GM12874 (cell line): ENCODE measurements around the gene TTC13.

Experiments used
- TF ChIP-seq, protein P1 (sequence below): IDR thresholded peaks from 2 replicates; pipeline ENCODE4 v1.5.1; 2011; ENCODE audit warnings: low read depth, mild to moderate bottlenecking, control low read depth, low read length, moderate library complexity; ENCODE audit not compliant: insufficient read depth

TTC13 gene

DNA sequence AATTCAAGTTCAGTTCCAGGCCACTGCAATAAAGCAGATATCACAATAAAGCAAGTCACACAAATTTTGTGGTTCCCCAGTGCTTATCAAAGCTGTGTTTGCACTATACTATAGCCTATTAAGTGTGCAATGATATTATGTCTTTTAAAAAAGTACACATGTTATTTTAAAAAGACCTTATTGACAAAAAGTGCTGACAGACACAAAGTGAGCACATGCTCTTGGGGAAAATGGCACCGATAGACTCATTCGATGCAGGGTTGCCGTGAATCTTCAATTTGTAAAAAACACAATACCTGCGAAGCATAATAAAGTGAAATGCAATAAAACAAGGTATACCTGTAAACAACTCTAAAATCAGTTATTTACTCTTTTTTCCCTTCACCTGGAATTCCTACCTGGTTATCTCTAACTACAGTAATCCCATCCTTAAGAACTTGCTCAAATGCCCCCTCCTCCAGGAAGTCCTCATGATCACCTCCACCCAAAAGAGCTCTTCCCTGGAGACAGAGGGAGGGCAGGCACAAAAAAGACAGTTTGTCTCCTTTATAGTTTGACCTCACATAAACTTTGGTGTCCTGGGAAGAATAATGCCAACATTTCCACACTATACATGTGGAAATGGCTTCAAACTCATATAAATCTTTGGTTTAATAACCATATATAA, 100.6 kb downstream of the TTC13 start:
- TF ChIP-seq, protein P1, sequence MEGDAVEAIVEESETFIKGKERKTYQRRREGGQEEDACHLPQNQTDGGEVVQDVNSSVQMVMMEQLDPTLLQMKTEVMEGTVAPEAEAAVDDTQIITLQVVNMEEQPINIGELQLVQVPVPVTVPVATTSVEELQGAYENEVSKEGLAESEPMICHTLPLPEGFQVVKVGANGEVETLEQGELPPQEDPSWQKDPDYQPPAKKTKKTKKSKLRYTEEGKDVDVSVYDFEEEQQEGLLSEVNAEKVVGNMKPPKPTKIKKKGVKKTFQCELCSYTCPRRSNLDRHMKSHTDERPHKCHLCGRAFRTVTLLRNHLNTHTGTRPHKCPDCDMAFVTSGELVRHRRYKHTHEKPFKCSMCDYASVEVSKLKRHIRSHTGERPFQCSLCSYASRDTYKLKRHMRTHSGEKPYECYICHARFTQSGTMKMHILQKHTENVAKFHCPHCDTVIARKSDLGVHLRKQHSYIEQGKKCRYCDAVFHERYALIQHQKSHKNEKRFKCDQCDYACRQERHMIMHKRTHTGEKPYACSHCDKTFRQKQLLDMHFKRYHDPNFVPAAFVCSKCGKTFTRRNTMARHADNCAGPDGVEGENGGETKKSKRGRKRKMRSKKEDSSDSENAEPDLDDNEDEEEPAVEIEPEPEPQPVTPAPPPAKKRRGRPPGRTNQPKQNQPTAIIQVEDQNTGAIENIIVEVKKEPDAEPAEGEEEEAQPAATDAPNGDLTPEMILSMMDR, result no peak

DNA sequence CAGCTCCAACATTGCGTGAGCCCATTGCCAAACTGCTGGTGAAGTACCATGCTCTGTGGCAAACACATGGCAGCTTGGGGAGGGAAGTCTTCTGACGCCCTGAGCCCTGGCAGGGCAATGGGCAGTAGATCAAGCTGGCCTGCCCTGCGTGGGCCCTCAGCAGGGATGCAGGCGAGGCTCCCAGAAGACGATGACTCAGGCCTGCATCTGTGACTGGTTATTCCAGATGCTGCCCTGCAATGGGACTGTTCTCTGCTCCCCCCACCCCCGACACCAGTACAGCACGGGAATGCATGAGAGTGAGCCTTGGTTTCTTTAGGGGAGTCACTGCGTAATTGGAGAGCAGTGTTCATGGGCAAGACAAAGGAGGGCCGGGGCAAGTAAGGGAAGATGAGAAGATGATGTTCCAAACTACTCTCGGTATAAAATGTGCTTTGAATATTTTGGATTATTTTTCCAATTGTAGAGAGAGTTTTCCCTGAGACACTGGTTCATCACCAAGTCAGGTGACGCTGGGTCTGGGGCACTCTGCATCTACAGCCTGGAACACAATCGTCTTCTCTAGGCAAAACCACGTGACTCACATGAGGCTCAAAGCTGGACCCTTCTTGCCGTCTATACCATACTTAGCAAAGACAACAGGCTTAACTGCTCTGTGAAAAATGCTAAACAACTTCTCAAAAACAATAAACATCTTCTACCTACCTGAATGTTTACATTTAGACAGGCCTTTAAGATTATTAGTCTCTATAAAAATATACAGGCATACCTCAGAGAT, 101.3 kb downstream of the TTC13 start:
- TF ChIP-seq, protein P1, result no peak

DNA sequence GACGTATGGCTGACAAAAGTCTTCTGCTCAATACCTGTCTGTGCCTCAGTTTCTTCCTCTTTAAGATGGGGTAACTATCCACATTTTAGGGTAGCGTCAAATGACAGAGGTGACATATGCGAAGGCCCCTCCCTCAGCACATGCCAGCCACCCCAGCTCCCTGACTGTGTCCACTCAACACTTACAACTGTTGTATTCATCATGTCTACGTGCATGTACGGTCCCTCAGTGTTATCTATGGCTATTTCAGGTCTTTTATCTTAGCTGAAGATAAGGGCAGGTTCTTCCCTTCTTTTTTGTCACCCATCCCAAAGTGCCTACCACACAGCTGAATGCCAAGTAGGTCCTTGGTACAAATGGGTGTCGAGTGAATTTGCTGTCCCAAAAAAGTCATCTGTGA, 102.0 kb downstream of the TTC13 start:
- TF ChIP-seq, protein P1, result no peak

DNA sequence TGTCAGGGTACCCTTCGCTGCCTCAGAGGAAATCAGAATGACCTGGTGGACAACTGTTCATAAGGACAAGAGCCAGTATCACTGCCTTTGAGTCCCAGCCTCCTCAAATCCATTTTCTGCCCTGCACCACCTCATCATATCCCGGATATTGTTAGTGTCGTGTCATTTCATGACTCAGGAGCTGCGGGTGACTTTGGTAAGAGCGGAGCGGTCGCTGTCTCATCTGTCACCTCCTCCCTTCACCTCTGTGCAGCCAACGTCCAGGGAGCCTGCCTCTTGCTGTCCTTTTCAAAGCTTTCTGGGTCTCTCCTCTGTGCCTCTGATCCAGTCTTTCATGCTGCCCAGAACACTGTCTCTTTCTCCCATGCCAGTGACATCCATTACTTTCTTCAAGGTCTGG, 103.3 kb downstream of the TTC13 start:
- TF ChIP-seq, protein P1, result no peak

DNA sequence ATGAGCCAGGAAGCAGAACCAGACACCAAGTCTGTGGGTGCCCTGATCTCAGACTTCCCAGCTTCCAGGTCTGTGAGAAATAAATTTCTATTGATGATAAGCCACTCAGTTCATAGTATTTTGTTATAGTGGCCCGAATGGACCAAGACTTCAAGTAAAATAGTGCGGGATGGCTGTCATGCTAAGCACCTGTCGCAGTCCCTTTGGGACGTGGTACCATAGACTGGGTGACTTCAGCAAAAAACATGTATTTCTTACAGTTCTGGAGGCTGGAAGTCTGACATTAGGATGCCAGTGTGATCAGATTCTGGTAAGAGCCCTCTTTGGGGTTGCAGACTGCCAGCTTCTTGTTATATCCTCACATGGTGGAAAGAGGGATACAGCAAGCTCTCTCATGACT, 107.7 kb downstream of the TTC13 start:
- TF ChIP-seq, protein P1, result no peak

DNA sequence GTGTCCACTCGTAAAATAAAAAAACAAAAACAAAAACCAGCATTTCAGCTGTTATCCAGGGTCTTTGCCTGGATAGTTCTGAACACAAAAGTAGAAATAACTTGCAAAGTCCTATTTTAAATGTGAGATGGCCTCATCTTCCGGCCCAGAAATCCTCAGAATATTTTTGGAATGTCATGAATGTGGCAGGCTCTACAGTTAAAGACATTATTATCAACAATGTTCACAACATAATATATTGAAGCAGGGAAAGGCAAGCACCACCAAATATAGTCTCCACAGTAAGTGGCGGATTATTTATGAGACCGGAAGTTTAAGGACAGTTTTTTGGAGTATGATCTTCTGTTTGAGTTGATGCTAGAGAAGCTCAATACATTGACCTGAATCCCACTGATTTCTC, 109.2 kb downstream of the TTC13 start:
- TF ChIP-seq, protein P1, result no peak

DNA sequence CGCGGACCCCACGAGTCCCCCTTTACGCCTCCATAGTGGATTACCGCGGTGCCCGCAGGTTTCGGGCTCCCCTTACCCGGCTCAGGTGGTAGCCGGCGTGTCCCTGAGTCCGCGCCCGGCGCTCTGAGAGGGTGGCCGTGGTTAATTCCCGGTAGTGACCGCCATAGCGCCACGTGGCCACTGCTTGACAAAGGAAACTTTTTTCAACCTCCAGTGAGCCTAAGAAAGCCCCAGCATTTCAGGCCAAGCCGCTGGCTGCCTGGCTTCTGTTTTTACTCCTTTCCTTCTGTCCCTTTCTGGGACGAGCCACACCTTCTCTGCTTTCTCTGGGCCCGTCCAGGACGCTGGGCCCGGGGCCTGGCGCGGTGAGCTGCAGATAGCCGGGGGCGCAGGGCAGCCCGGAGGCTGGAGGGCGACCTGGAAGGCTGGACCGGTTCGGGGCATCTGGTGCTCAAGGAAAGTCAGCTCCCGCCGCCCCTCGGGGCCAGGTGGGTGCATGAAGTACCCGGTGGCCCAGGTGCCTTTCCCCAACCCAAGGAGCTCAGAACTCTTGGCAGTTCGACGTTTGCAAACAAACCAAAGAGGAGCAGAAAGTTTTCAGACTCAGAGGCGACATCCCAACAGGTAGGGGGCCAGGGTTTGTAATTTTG, 109.8 kb downstream of the TTC13 start:
- TF ChIP-seq, protein P1, result no peak
